ENCODE measurements around the gene SLC7A6. TPM values are rescaled to one million over a fixed set of nuclear protein-coding genes. Genes with fewer than 3 reads are reported as not detected.

The SLC7A6 gene
- polyA plus RNA-seq, 3 donors, result 4.3 to 47.7 (median 5.5) TPM

DNA sequence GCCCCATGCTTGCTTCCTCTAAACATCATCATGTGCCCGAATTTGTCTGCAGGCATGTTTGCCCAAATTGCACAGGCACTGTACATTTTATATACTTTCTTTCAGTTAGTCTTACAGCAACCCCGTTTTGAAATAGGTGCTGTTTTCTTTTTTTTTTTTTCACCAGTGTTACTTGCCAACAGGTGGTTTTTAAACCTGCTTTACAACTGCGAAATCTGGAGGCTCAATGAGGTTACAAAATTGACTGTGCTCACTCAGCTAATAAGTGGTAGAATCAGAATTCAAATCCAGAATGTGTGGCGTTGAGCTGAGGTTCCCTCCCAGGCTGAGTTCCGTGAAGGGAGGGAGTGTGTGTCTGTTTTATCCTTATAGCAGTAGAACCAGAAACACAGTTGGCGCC is 13.4 kb upstream of the SLC7A6 start:
- Histone ChIP-seq H3K27ac (ENCODE audit: low read depth in 1 of 2, low read length in 2 of 2) (no peak overlapping the region), H3K4me2 (replicated peaks; ENCODE audit: extremely low read depth, low read length, poor library complexity, severe bottlenecking) (no peak overlapping the region), H3K4me3 (replicated peaks in 1 of 3; ENCODE audit: low read depth in 2 of 3, low read length in 3 of 3) (no peak overlapping the region), H4K20me1 (ENCODE audit: insufficient read depth, low read length) (peaks cover 8% of the 10 kb centered on the region), H3K9me3 (replicated peaks in 1 of 2; ENCODE audit: control insufficient read depth in 1 of 2, insufficient read depth in 1 of 2, low read length in 2 of 2) (no peaks in the 10 kb centered on the region), H3K79me2 (ENCODE audit: insufficient read depth, low read length) (peaks cover 29% of the 10 kb centered on the region), H3K9ac (ENCODE audit: insufficient read depth, low read length, poor library complexity, severe bottlenecking) (no peak overlapping the region), H3K4me1 (ENCODE audit: control insufficient read depth in 1 of 2, insufficient read depth in 2 of 2, low read length in 2 of 2) (peaks cover 27 to 31% of the 10 kb centered on the region in 2 donors), H3K36me3 (replicated peaks in 1 of 2; ENCODE audit: control insufficient read depth in 1 of 2, insufficient read depth in 2 of 2, low read length in 2 of 2) (peaks cover 52 to 72% of the 10 kb centered on the region in 2 donors), H3K27me3 (ENCODE audit: control insufficient read depth in 2 of 2, insufficient read depth in 2 of 2, low read length in 2 of 2) (no peaks in the 10 kb centered on the region), H2AFZ (ENCODE audit: insufficient read depth, low read depth, low read length, poor library complexity, severe bottlenecking) (no peak overlapping the region)
- H3K4me1 Mint-ChIP-seq, result peaks cover 34% of the 10 kb centered on the region
- peaks cover 0 to 2% (median 0%) of the 10 kb centered on the region in 3 donors for H3K27me3 Mint-ChIP-seq (ENCODE audit: low read depth in 3 of 3)
- TF ChIP-seq, protein P1, sequence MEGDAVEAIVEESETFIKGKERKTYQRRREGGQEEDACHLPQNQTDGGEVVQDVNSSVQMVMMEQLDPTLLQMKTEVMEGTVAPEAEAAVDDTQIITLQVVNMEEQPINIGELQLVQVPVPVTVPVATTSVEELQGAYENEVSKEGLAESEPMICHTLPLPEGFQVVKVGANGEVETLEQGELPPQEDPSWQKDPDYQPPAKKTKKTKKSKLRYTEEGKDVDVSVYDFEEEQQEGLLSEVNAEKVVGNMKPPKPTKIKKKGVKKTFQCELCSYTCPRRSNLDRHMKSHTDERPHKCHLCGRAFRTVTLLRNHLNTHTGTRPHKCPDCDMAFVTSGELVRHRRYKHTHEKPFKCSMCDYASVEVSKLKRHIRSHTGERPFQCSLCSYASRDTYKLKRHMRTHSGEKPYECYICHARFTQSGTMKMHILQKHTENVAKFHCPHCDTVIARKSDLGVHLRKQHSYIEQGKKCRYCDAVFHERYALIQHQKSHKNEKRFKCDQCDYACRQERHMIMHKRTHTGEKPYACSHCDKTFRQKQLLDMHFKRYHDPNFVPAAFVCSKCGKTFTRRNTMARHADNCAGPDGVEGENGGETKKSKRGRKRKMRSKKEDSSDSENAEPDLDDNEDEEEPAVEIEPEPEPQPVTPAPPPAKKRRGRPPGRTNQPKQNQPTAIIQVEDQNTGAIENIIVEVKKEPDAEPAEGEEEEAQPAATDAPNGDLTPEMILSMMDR (IDR thresholded peaks at IDR 0.05), result no peak
- DNase-seq, result no peak
- intact Hi-C loops (cut with micrococcal nuclease), result no loop called here
- no peak overlapping the region for H3K27ac Mint-ChIP-seq
- 100% methylated on average over 2 of the region's 6 CpGs for WGBS (ENCODE audit: insufficient coverage)
- peaks cover 0 to 2% (median 0%) of the 10 kb centered on the region in 7 donors for H3K9me3 Mint-ChIP-seq
- H3K4me3 Mint-ChIP-seq, result no peak overlapping the region
- H3K36me3 Mint-ChIP-seq, result peaks cover 56 to 80% of the 10 kb centered on the region in 2 donors

DNA sequence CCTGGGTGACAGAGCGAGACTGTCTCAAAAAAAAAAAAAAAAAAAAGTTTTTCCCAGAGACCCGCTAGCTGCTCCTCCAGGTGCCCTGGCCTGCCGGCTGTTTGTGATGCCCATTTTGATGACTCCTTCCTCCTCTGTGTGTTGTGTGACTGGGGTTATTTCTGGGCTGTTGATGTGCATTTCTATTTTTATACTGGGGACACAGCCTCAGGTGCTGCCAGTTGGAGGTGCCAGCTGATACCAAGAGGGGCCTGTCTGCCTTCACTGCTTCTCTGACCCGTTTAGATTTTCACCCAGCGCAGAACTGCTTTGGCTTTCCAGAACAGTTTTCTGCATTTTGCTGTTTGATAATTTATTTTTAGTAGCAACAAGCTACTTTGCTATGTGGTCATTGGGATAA is 12.5 kb upstream of the SLC7A6 start:
- peaks cover 0 to 2% (median 0%) of the 10 kb centered on the region in 7 donors for H3K9me3 Mint-ChIP-seq
- H3K4me1 Mint-ChIP-seq, result peaks cover 28% of the 10 kb centered on the region
- H3K27ac ChIP-seq (ENCODE audit: low read depth in 1 of 2, low read length in 2 of 2), result no peak overlapping the region
- H3K4me3 ChIP-seq (replicated peaks in 1 of 3; ENCODE audit: low read depth in 2 of 3, low read length in 3 of 3), result no peak overlapping the region
- no peaks in the 10 kb centered on the region for H3K9me3 ChIP-seq (replicated peaks in 1 of 2; ENCODE audit: control insufficient read depth in 1 of 2, insufficient read depth in 1 of 2, low read length in 2 of 2)
- WGBS (ENCODE audit: insufficient coverage), result 82% methylated on average over 3 of the region's 5 CpGs
- H3K4me1 ChIP-seq (ENCODE audit: control insufficient read depth in 1 of 2, insufficient read depth in 2 of 2, low read length in 2 of 2), result peaks cover 20 to 23% of the 10 kb centered on the region in 2 donors
- intact Hi-C loops (cut with micrococcal nuclease), result no loop called here
- H2AFZ ChIP-seq (ENCODE audit: insufficient read depth, low read depth, low read length, poor library complexity, severe bottlenecking), result no peak overlapping the region
- DNase-seq, result no peak
- H3K27me3 Mint-ChIP-seq (ENCODE audit: low read depth in 3 of 3), result peaks cover 0 to 2% (median 0%) of the 10 kb centered on the region in 3 donors
- no peak overlapping the region for H3K9ac ChIP-seq (ENCODE audit: insufficient read depth, low read length, poor library complexity, severe bottlenecking)
- no peak overlapping the region for H3K4me3 Mint-ChIP-seq
- H3K27me3 ChIP-seq (ENCODE audit: control insufficient read depth in 2 of 2, insufficient read depth in 2 of 2, low read length in 2 of 2), result no peaks in the 10 kb centered on the region
- TF ChIP-seq, protein P1 (IDR thresholded peaks at IDR 0.05), result no peak
- H3K79me2 ChIP-seq (ENCODE audit: insufficient read depth, low read length), result peaks cover 20% of the 10 kb centered on the region
- H3K36me3 Mint-ChIP-seq, result peaks cover 63 to 89% of the 10 kb centered on the region in 2 donors
- H3K27ac Mint-ChIP-seq, result no peak overlapping the region
- H3K4me2 ChIP-seq (replicated peaks; ENCODE audit: extremely low read depth, low read length, poor library complexity, severe bottlenecking), result no peak overlapping the region
- peaks cover 8% of the 10 kb centered on the region for H4K20me1 ChIP-seq (ENCODE audit: insufficient read depth, low read length)
- H3K36me3 ChIP-seq (replicated peaks in 1 of 2; ENCODE audit: control insufficient read depth in 1 of 2, insufficient read depth in 2 of 2, low read length in 2 of 2), result peaks cover 55 to 77% of the 10 kb centered on the region in 2 donors
